Mesendoderm (in vitro differentiated cells): ENCODE measurements around the gene ZFYVE16. TPM values are rescaled to one million over a fixed set of nuclear protein-coding genes. Genes with fewer than 3 reads are reported as not detected.

Experiments
- DNase-seq: peaks from one replicate; pipeline ENCODE4 v3.0.0; 2013
- H2AK5ac ChIP-seq: 2 replicates; pipeline ENCODE4 v1.6.1; 2013; ENCODE audit warnings: low read length, inconsistent platforms
- H2BK120ac ChIP-seq: 2 replicates; pipeline ENCODE4 v1.6.1; 2013; ENCODE audit warnings: low read depth, mild to moderate bottlenecking, low read length, moderate library complexity, mixed read lengths
- H2BK15ac ChIP-seq: replicated peaks from 2 replicates; pipeline ENCODE4 v1.6.1; 2013; ENCODE audit warnings: low read depth, mild to moderate bottlenecking, moderate library complexity
- H2BK5ac ChIP-seq: 2 replicates; pipeline ENCODE4 v1.6.1; 2013; ENCODE audit warnings: low read length, inconsistent platforms
- H3K18ac ChIP-seq: 2 replicates; pipeline ENCODE4 v1.6.1; 2013; ENCODE audit warnings: mild to moderate bottlenecking, low read length, mixed read lengths
- H3K23ac ChIP-seq: one replicate; pipeline ENCODE4 v1.6.1; 2013; ENCODE audit warnings: low read length
- H3K27ac ChIP-seq: 2 replicates; pipeline ENCODE4 v1.5.1; 2013; ENCODE audit warnings: low read depth, mild to moderate bottlenecking, inconsistent platforms, low read length, moderate library complexity
- H3K27me3 ChIP-seq: 2 replicates; pipeline ENCODE4 v1.6.1; 2013; ENCODE audit warnings: low read length, control low read depth, mild to moderate bottlenecking, inconsistent platforms; ENCODE audit not compliant: insufficient read depth, poor library complexity
- H3K36me3 ChIP-seq: 2 replicates; pipeline ENCODE4 v1.6.1; 2013; ENCODE audit warnings: low read length, inconsistent platforms; ENCODE audit not compliant: control insufficient read depth, insufficient read depth
- H3K4ac ChIP-seq: one replicate; pipeline ENCODE4 v1.6.1; 2013; ENCODE audit warnings: low read depth, mild to moderate bottlenecking, low read length, moderate library complexity
- H3K4me1 ChIP-seq: 2 replicates; pipeline ENCODE4 v1.6.1; 2013; ENCODE audit warnings: low read depth, low read length, inconsistent platforms; ENCODE audit not compliant: control insufficient read depth
- H3K4me2 ChIP-seq: 2 replicates; pipeline ENCODE4 v1.6.1; 2013; ENCODE audit warnings: low read length
- H3K4me3 ChIP-seq: 2 replicates; pipeline ENCODE4 v1.5.1; 2013; ENCODE audit warnings: mild to moderate bottlenecking, low read length
- H3K56ac ChIP-seq: one replicate; pipeline ENCODE4 v1.6.1; 2013; ENCODE audit warnings: low read length
- H3K79me1 ChIP-seq: 2 replicates; pipeline ENCODE4 v1.6.1; 2013; ENCODE audit warnings: low read length, inconsistent platforms
- H3K79me2 ChIP-seq: 2 replicates; pipeline ENCODE4 v1.6.1; 2013; ENCODE audit warnings: mild to moderate bottlenecking, low read length; ENCODE audit not compliant: control insufficient read depth, insufficient read depth
- H3K9ac ChIP-seq: 2 replicates; pipeline ENCODE4 v1.6.1; 2013; ENCODE audit warnings: low read length, inconsistent platforms
- H4K5ac ChIP-seq: one replicate; pipeline ENCODE4 v1.6.1; 2013; ENCODE audit warnings: low read length
- H4K8ac ChIP-seq: one replicate; pipeline ENCODE4 v1.6.1; 2013; ENCODE audit warnings: low read depth, mild to moderate bottlenecking, control low read depth, low read length, moderate library complexity
- WGBS: extraction: QIAGEN DNeasy Blood & Tissue Kit; methylation state at CpG from one replicate; pipeline ENCODE4 v1.1.7; 2013; ENCODE audit warnings: low lambda C conversion rate, missing lambda C conversion rate; ENCODE audit not compliant: insufficient coverage; ENCODE audit errors: extremely low coverage; 5-methylcytosine and 5-hydroxymethylcytosine counted together
- polyA plus RNA-seq, 2 experiments: library from polyadenylated mRNA; stranded (reverse); fragments of 200-250 nt; gene quantifications; one replicate each; pipeline ENCODE4 v1.2.3, GENCODE V29; 2013

The ZFYVE16 gene
- polyA plus RNA-seq (2013, experiment 1 of 2) = 8.9 TPM
- polyA plus RNA-seq (2013, experiment 2 of 2) = 6.3 TPM

DNA sequence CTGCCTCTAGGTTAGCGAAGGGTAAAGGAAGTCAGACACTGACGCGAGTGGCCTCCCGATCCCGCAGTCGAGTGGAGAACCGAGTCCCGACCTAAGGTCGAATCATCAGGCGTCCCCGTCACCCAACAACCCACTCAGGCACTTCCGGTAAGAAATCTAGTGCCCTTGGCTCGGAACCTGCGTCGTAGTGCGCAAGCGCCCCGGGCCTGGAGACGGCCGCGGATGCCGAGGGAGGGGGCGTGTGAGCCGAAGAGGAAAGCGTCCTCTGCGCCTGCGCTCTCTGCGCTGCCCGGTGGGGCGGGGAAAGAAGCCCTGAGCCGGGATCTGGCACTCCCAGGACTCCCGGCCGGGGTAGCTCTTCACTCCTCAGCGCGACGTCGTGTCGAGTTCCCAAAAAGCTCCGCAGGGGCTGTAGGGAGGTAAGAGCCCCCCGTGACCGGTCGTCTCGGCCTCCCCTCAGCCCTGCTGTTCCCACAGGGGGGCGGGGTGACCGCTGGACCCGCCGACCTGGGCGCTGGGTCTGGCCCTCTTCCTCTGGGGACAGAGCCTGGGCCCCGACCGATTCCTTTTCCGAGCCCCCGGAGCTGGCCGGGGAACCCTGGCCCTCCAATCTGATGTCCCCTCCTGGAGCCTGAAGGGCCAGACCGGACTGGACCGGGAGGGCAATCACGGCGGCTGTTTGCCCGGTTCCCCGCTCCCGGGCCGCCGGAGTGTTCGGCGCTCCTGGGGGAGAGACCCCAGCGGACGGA is at the start of gene ZFYVE16:
Gene ZFYVE16, plus strand, starts transcription at position 330 of the 749 bp plus-strand sequence. CDS start 26,084 bp downstream, outside the sequence.
- H3K27me3 ChIP-seq = no peaks in the 10 kb centered on the region
- H3K18ac ChIP-seq = peak within 1 kb of the TSS; percentile 97
- peaks cover 8% of the 10 kb centered on the region for H3K79me2 ChIP-seq
- no peak within 1 kb of the TSS for H2BK15ac ChIP-seq
- H3K4ac ChIP-seq = peak within 1 kb of the TSS; percentile 82
- H4K5ac ChIP-seq = no peak within 1 kb of the TSS
- peak within 1 kb of the TSS; percentile 91 for H3K4me3 ChIP-seq
- peak within 1 kb of the TSS; percentile 97 for H4K8ac ChIP-seq
- no peaks in the 10 kb centered on the region for H3K36me3 ChIP-seq
- H3K79me1 ChIP-seq = peaks cover 3% of the 10 kb centered on the region
- peak; percentile 98 for DNase-seq
- no peaks in the 10 kb centered on the region for H3K4me1 ChIP-seq
- no CpG with 5 or more reads among the region's 66 CpGs for WGBS
- H3K23ac ChIP-seq = peak within 1 kb of the TSS; percentile 20
- H3K27ac ChIP-seq = peak within 1 kb of the TSS; percentile 99
- peak within 1 kb of the TSS; percentile 96 for H3K56ac ChIP-seq
- H2BK120ac ChIP-seq = peak within 1 kb of the TSS; percentile 8
- no peak within 1 kb of the TSS for H2AK5ac ChIP-seq
- peak within 1 kb of the TSS; percentile 94 for H3K9ac ChIP-seq
- peak within 1 kb of the TSS; percentile 76 for H2BK5ac ChIP-seq
- peak within 1 kb of the TSS; percentile 73 for H3K4me2 ChIP-seq

GRCh38 chr5:80360914-80361444 is 46.9 kb upstream of the ZFYVE16 start:
- Histone ChIP-seq H3K56ac (no peak overlapping the region), H4K8ac (no peak overlapping the region), H3K79me1 (no peaks in the 10 kb centered on the region), H2BK15ac (no peak overlapping the region), H3K4me1 (no peaks in the 10 kb centered on the region), H3K4ac (no peak overlapping the region), H3K27me3 (no peaks in the 10 kb centered on the region), H3K36me3 (no peaks in the 10 kb centered on the region), H3K23ac (no peak overlapping the region), H3K9ac (no peak overlapping the region), H2AK5ac (no peak overlapping the region), H4K5ac (no peak overlapping the region), H3K27ac (no peak overlapping the region), H2BK120ac (no peak overlapping the region), H3K4me3 (no peak overlapping the region), H2BK5ac (no peak overlapping the region), H3K79me2 (no peaks in the 10 kb centered on the region), H3K4me2 (no peak overlapping the region), H3K18ac (no peak overlapping the region)
- no peak for DNase-seq

GRCh38 chr5:80364892-80365291 is 43.0 kb upstream of the ZFYVE16 start:
- H3K27me3 ChIP-seq = no peaks in the 10 kb centered on the region
- no peak overlapping the region for H3K23ac ChIP-seq
- no peak for DNase-seq
- no peaks in the 10 kb centered on the region for H3K79me2 ChIP-seq
- H3K79me1 ChIP-seq = no peaks in the 10 kb centered on the region
- no peak overlapping the region for H3K18ac ChIP-seq
- H3K36me3 ChIP-seq = no peaks in the 10 kb centered on the region
- H2AK5ac ChIP-seq = no peak overlapping the region
- no peak overlapping the region for H2BK120ac ChIP-seq
- H3K56ac ChIP-seq = no peak overlapping the region
- no peak overlapping the region for H3K4me3 ChIP-seq
- WGBS = no CpG with 5 or more reads among the region's 6 CpGs
- no peak overlapping the region for H4K5ac ChIP-seq
- H3K4me1 ChIP-seq = no peaks in the 10 kb centered on the region
- no peak overlapping the region for H2BK5ac ChIP-seq
- no peak overlapping the region for H3K27ac ChIP-seq
- H4K8ac ChIP-seq = no peak overlapping the region
- no peak overlapping the region for H2BK15ac ChIP-seq
- H3K4ac ChIP-seq = no peak overlapping the region
- H3K4me2 ChIP-seq = no peak overlapping the region
- no peak overlapping the region for H3K9ac ChIP-seq

DNA sequence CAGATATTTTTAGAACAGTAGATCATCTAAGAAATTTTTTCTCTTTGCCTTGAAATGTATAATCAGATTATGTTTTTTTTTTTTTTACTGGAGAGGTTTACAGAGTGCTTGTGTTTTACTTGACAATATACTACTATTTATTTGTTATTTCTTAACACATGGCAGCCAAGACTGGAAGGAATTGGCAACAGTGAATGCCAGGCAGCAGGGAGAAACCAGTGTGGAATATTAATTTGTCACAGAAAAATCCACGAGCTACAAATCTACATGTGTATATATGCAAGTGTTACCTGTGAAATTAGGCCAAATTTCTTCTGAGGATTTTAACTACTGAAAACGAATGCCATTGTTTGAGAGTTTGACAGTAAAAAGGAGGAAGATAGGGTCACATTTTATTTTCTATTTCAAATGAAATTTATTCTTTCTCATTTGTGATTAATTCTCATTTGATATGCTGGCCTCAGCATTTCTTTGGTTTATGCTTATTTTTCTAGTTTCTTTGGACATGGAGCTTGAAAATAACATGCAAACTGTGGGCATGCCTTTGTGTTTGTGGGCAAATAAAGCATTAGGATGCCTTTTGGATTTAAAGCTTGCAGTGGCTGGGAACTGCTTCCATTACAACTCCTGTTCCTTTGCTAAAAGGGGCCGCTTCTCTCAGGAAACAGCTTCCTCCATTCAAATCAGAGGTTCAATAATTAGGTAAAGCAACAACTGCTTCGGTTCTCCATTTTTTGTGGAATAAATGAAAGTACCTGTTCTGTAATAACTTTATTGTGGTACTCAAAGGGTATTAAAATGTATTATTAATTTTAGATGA is 39.0 kb upstream of the ZFYVE16 start:
- WGBS = no CpG with 5 or more reads among the region's 4 CpGs
- Histone ChIP-seq H3K4me3 (no peak overlapping the region), H2AK5ac (no peak overlapping the region), H3K56ac (no peak overlapping the region), H3K27me3 (no peaks in the 10 kb centered on the region), H3K9ac (no peak overlapping the region), H4K5ac (no peak overlapping the region), H3K27ac (no peak overlapping the region), H3K4me1 (no peaks in the 10 kb centered on the region), H2BK5ac (no peak overlapping the region), H3K4me2 (no peak overlapping the region), H3K79me2 (no peaks in the 10 kb centered on the region), H3K23ac (no peak overlapping the region), H3K18ac (no peak overlapping the region), H2BK15ac (no peak overlapping the region), H4K8ac (no peak overlapping the region), H2BK120ac (no peak overlapping the region), H3K79me1 (no peaks in the 10 kb centered on the region), H3K4ac (no peak overlapping the region), H3K36me3 (no peaks in the 10 kb centered on the region)
- DNase-seq = no peak

DNA sequence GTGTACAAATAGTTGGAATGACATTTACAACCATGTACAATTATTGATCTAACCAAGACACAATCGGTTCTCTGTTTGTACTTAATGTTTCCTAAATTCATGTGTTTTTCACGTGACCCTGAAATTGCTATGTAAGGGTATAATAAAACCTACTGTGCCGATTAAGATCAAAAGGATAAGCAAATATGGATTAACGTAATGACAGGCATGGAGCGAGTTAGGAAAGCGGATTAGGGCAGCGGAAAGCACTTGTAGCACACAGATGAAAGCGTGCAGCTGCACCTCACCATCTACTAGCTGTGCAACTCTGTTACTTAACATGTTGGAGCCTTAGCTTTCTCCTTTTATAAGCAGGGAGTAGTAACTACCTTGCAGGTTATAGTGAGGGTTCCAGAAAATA is 38.3 kb upstream of the ZFYVE16 start:
- Histone ChIP-seq H2BK5ac (no peak overlapping the region), H2BK120ac (no peak overlapping the region), H2AK5ac (no peak overlapping the region), H3K36me3 (no peaks in the 10 kb centered on the region), H3K23ac (no peak overlapping the region), H4K8ac (no peak overlapping the region), H3K4me1 (no peaks in the 10 kb centered on the region), H3K27me3 (no peaks in the 10 kb centered on the region), H3K4ac (no peak overlapping the region), H3K79me2 (no peaks in the 10 kb centered on the region), H3K27ac (no peak overlapping the region), H2BK15ac (no peak overlapping the region), H3K4me2 (no peak overlapping the region), H3K4me3 (no peak overlapping the region), H3K9ac (no peak overlapping the region), H3K79me1 (no peaks in the 10 kb centered on the region), H3K18ac (no peak overlapping the region), H4K5ac (no peak overlapping the region), H3K56ac (no peak overlapping the region)
- no peak for DNase-seq
- WGBS = no CpG with 5 or more reads among the region's 8 CpGs
